GM23338 (cell line): Measurements from ENCODE around the gene SLC38A9.

Source experiments
- CREB1 ChIP-seq: fragments of 250-450 bp; sonication (Bioruptor Pico); IDR thresholded peaks from 2 replicates; pipeline ENCODE4 v1.5.0; 2020; ENCODE audit warnings: low read depth, mild to moderate bottlenecking, moderate library complexity
- EZH2 ChIP-seq: fragments of 200-600 bp; sonication (generic); IDR thresholded peaks from one replicate; pipeline ENCODE4 v1.8.0; 2017; ENCODE audit warnings: antibody characterized with exemption, mild to moderate bottlenecking, low read depth; ENCODE audit not compliant: unreplicated experiment
- EZH2phosphoT487 ChIP-seq: fragments of 200-600 bp; sonication (generic); IDR thresholded peaks from one replicate; pipeline ENCODE4 v1.8.1; 2018; ENCODE audit warnings: antibody characterized with exemption; ENCODE audit not compliant: unreplicated experiment
- JUNB ChIP-seq: IDR thresholded peaks from one replicate; pipeline ENCODE4 v1.6.1; 2016; ENCODE audit warnings: antibody characterized with exemption; ENCODE audit not compliant: unreplicated experiment
- POLR2AphosphoS5 ChIP-seq: IDR thresholded peaks from 2 replicates; pipeline ENCODE4 v1.6.1; 2016; ENCODE audit warnings: antibody characterized with exemption, low read depth
- STAT1 ChIP-seq: IDR thresholded peaks from one replicate; pipeline ENCODE4 v1.6.1; 2016; ENCODE audit warnings: antibody characterized with exemption; ENCODE audit not compliant: unreplicated experiment
- ZNF114 ChIP-seq: fragments of 250-450 bp; sonication (Bioruptor Pico); IDR thresholded peaks from 2 replicates; pipeline ENCODE4 v1.5.0; 2020; ENCODE audit warnings: mild to moderate bottlenecking, moderate library complexity
- ZNF462 ChIP-seq: fragments of 250-450 bp; sonication (Bioruptor Pico); IDR thresholded peaks from 2 replicates; pipeline ENCODE4 v1.5.0; 2020; ENCODE audit warnings: mild to moderate bottlenecking, moderate library complexity
- TF ChIP-seq, protein P1 (sequence below), 2 experiments: fragments of 200-600 bp in 1 of 2; sonication (generic) in 1 of 2; conservative IDR thresholded peaks; 2 replicates each; pipeline versions ENCODE4 v1.5.1 to v1.6.1; 2016 to 2017; ENCODE audit warnings: antibody characterized with exemption in 2 of 2, low read depth in 2 of 2, mild to moderate bottlenecking in 2 of 2, moderate library complexity in 1 of 2
- TF ChIP-seq, protein P2 (sequence below): IDR thresholded peaks from one replicate; pipeline ENCODE4 v1.6.1; 2018; ENCODE audit warnings: antibody characterized with exemption; ENCODE audit not compliant: unreplicated experiment

DNA sequence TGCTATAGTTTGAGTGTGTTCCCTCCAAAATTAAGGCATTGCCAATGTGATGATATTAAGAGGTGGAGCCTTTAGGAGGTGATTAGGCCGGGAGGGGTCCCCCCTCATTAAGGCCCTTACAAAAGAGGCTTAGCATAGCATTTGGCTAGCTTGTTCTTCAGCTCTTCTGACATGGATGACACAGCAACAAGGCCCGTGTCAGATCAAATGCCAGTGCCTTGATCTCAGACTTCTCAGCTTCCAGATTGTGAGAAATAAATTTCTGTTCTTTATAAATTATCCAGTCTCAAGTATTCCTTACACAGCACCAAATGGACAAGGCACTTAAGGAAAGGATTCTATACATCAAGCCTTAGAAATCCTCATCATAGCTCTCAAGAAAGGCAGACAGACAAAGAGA lies 31.8 kb downstream of the SLC38A9 start:
- TF ChIP-seq CREB1 (CRISPR knock-in tag) (no peak), POLR2AphosphoS5 (no peak), EZH2phosphoT487 (no peak), EZH2 (no peak), JUNB (no peak), ZNF114 (no peak), STAT1 (no peak), ZNF462 (CRISPR knock-in tag) (no peak)
- TF ChIP-seq, protein P1, sequence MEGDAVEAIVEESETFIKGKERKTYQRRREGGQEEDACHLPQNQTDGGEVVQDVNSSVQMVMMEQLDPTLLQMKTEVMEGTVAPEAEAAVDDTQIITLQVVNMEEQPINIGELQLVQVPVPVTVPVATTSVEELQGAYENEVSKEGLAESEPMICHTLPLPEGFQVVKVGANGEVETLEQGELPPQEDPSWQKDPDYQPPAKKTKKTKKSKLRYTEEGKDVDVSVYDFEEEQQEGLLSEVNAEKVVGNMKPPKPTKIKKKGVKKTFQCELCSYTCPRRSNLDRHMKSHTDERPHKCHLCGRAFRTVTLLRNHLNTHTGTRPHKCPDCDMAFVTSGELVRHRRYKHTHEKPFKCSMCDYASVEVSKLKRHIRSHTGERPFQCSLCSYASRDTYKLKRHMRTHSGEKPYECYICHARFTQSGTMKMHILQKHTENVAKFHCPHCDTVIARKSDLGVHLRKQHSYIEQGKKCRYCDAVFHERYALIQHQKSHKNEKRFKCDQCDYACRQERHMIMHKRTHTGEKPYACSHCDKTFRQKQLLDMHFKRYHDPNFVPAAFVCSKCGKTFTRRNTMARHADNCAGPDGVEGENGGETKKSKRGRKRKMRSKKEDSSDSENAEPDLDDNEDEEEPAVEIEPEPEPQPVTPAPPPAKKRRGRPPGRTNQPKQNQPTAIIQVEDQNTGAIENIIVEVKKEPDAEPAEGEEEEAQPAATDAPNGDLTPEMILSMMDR (conservative IDR thresholded peaks at IDR 0.05; ENCODE audit: low read depth in 2 of 2), result no peak
- TF ChIP-seq, protein P2, sequence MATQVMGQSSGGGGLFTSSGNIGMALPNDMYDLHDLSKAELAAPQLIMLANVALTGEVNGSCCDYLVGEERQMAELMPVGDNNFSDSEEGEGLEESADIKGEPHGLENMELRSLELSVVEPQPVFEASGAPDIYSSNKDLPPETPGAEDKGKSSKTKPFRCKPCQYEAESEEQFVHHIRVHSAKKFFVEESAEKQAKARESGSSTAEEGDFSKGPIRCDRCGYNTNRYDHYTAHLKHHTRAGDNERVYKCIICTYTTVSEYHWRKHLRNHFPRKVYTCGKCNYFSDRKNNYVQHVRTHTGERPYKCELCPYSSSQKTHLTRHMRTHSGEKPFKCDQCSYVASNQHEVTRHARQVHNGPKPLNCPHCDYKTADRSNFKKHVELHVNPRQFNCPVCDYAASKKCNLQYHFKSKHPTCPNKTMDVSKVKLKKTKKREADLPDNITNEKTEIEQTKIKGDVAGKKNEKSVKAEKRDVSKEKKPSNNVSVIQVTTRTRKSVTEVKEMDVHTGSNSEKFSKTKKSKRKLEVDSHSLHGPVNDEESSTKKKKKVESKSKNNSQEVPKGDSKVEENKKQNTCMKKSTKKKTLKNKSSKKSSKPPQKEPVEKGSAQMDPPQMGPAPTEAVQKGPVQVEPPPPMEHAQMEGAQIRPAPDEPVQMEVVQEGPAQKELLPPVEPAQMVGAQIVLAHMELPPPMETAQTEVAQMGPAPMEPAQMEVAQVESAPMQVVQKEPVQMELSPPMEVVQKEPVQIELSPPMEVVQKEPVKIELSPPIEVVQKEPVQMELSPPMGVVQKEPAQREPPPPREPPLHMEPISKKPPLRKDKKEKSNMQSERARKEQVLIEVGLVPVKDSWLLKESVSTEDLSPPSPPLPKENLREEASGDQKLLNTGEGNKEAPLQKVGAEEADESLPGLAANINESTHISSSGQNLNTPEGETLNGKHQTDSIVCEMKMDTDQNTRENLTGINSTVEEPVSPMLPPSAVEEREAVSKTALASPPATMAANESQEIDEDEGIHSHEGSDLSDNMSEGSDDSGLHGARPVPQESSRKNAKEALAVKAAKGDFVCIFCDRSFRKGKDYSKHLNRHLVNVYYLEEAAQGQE, result no peak
